ENCODE data around the gene FANCM.
"Not testable (repeated sequence)": the region's sequence is repeated elsewhere in the genome, so short reads cannot be mapped to it uniquely, and the experiment has no call there.

Gene FANCM

DNA sequence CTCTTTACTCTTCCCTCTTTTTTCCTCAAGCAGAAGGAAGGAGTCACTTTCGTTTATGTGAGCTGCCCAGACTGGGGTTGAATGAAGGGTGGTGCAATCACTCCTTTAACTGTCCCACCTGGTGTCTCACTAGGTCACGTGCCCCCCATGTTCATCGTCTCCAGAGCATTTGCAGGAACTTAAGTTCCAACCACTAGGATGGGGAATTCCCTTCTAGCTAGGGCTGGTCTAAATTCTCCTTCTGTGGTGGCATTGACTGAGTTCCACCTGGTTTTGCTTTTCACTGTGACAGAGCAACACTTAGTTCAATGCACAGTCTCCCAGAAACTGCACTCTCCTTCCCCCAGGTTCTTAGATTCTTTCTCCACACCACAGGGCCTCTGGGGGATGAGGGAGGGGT lies 9.5 kb downstream of the FANCM start:
- no peak for DNase-seq

DNA sequence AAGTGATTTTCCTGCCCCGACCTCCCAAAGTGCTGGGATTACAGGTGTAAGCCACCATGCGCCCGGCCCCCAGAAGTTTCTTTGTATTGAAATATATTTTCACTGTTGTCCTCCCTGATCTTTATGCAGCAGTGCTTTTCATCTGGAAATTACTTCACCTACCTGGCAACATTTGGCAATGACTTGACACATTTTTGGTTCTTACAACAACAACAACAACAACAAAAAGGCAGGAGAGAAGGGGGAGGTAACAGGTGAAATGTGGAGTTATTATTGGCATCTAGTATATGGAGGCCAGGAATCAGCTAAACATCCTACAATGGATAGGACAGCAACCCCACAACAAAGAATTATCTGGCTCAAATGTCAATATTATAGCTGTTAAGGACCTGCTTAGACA lies 13.9 kb downstream of the FANCM start:
- no peak for DNase-seq

GRCh38 chr14:45150386-45150890 lies 14.7 kb downstream of the FANCM start:
- no peak for DNase-seq

DNA sequence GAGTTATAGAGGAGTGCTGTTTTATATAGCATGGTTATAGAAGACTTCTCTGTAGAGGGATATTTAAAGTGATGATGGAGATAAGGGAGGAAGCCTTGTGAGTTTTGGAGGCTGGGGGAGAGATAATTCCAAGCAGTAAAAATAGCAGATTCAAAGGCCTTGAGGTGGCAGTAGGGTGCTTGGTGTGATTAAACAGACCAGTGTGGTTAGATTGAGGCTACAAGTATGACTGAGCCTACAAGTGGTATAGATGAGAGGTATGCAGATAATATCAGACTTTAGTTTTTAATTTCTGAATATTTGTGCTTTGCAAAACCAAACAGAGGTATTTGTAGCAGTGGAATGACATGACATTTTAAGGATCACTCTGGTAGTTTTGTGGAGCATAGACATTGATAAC lies 20.3 kb downstream of the FANCM start:
- DNase-seq: no peak

DNA sequence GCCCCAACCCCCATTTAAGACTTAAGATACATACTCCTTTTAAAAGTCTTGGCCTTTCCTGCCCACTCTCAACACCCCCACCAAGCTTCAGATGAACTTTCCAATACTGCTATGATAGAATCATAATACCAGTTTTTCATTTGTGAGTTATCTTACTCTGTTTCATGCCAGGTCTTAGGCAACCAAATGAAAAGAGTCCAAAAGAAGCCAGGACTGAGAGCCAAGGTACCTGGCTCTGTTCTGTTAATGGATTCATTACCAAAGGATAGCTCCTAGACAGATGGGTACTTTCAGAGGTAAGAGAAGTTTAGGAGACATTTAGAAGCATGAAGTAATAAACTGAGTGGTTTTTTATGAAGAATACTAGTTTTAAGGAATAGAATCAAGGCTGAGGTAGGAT lies 34.2 kb downstream of the FANCM start:
- no peak for DNase-seq

GRCh38 chr14:45177076-45177475 lies 41.3 kb downstream of the FANCM start:
- no peak for DNase-seq

DNA sequence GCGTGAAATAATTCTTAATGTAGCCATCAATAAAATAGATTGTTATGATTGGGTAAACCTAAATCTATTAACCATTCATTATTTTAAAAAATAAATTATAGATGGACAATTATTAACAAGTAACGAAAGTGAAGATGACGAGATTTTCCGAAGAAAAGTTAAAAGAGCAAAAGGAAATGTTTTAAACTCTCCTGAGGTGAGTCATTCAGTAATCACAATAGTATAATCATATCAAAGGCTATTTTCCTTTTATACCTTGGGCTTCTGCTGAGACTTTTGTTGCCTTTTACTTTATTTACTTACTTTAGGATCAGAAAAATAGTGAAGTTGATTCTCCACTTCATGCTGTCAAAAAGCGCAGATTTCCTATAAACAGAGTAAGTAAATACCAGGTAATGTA lies 45.6 kb downstream of the FANCM start:
- DNase-seq: no peak

DNA sequence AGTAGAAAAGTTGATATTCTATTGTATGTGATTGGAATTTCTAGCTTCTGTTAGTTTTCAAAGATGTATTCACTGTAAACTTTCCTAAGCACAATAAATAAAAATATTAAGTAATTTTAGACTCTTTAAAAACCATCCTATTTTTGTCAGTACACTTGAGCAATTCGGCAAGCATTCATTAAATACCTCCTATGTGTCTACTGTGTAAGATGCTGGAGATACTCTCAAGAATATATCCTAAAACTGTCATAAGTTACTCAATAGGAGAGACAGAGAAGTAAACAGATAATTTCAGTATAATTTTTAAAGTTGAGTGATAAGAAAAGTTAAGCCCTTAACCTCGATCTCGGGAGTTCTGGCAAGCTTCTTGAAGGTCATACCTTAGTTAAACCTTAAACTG lies 46.1 kb downstream of the FANCM start:
- DNase-seq: no peak

DNA sequence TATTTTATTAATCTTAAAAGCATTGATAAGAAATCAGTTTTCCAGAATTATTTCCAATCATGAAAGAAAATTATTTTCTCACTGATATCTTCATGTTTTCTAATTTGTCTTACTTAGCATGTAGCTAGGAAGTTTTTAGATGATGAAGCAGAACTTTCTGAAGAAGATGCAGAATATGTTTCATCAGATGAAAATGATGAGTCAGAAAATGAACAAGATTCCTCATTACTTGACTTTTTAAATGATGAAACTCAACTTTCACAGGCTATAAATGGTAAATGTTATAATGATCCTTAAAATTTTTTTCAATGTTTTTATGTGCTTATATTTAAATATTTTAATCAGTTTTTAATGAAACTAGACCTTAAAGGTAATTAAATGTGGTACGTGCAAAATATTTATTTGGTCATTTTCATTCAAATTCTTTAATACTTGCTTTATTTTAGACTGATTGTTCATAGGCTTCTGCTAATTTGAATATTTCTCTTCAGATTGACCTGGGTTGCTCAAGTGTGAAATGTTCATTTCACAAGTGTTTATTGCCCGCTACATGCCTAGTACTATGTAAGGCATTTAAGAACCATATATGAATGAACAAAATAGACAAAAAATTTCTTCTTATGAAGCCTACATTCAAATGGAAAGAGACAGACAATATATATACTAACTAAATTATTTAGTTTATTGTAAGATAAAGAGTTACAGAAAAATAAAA lies 49.5 kb downstream of the FANCM start:
- no peak for DNase-seq

- no peak for DNase-seq
These were observed 59.2 kb downstream of the FANCM start for GRCh38 chr14:45194964-45195363.

DNA sequence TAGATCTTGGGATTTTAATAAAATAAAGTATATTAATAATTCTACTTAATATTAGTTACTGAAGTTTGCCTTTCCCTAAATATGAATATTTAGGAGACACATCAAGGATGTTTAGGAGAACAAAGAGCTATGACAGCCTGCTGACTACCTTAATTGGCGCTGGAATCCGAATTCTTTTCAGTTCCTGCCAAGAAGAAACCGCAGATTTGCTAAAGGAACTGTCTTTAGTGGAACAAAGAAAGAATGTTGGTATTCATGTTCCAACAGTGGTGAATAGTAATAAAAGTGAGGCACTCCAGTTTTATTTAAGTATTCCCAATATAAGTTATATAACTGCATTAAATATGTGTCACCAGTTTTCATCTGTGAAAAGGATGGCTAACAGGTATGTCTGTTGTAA lies 62.8 kb downstream of the FANCM start:
- no peak for DNase-seq

DNA sequence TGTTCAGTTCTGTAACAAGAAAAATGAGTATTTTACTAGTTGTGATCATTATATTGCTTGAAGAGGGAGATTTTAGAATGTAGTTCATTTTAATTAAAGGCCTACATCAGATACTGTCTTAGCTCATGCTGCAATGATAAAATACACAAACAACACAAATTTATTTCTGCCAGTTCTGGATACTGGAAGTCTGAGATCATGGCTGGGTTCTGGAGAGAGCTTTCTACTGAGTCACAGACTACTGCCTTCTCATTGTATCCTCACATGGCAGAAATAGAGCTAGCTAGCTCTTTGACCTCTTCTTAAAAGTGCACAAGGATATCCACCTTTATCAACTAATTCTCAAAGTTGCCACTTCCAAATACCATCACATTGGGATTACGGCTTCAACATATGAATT lies 63.5 kb downstream of the FANCM start:
- DNase-seq: no peak

DNA sequence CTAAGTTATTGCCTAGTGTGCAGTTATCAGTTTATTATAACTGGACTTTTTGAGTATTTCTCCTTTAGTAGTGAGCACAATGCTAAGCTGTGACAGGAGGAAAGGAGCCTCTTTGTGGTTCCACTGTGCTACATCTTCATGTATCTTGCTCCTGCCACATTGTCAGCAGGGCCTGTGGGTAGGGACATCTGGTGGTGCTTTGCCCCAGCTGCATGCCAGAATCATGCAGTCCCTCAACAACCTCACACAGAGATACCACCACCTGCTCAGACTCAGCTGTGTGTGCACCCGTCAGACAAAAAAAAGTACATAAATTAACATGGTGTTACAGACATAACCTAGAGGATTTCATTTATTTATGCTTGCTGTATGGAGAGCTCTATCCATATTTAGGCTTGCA lies 66.2 kb downstream of the FANCM start:
- peak; percentile 29 for DNase-seq

GRCh38 chr14:45204241-45204640 lies 68.5 kb downstream of the FANCM start:
- no peak for DNase-seq

- no peak for DNase-seq
These were observed 74.4 kb downstream of the FANCM start for GRCh38 chr14:45210159-45210558.

GRCh38 chr14:45211295-45211694 lies 75.6 kb downstream of the FANCM start:
- DNase-seq: no peak

- DNase-seq: no peak
These were observed 76.5 kb downstream of the FANCM start for GRCh38 chr14:45212231-45212630.

GRCh38 chr14:45213716-45214115 lies 78.0 kb downstream of the FANCM start:
- DNase-seq: not testable (repeated sequence)

- DNase-seq: not testable (repeated sequence)
These were observed 78.6 kb downstream of the FANCM start for GRCh38 chr14:45214341-45214740.

DNA sequence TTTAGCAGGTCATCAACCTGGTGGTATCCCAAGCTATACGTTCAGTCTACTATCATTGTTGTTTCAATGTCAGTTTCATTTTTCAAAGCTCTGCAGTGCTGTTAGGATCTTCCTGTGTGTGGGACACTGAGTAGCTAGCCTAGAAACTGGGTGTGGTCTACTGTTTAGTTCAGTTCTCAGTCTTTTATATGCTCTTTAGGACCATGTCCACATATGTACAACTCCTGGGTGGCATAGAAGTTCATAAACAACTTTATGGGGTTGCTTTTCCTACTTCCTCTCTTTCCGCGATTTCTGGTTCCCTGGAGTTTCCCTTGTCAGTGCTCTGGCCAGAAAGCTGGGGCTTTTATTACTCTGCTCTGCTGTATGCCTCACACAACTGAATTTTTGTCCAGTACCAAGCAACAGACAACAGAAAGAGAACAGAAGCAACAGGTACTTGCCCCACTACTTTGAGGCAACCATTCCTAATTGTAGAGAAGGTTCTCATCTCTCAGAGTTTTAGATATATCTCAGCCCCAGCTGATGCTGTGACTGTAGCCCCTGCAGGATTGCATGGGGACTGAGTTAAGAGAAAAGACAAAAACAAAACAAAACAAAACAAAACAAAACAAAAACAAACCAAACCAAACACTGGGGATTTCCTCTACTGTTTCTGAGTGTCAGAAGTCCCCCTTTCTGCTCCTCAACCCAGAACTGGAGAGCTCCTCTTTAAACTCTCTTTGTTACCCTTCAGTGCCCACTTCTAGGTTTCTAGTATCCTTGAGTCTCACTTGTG lies 86.9 kb downstream of the FANCM start:
- no peak for DNase-seq

GRCh38 chr14:45227566-45227965 lies 91.8 kb downstream of the FANCM start:
- no peak for DNase-seq

GRCh38 chr14:45238988-45239387 lies 103.3 kb downstream of the FANCM start:
- DNase-seq: no peak

DNA sequence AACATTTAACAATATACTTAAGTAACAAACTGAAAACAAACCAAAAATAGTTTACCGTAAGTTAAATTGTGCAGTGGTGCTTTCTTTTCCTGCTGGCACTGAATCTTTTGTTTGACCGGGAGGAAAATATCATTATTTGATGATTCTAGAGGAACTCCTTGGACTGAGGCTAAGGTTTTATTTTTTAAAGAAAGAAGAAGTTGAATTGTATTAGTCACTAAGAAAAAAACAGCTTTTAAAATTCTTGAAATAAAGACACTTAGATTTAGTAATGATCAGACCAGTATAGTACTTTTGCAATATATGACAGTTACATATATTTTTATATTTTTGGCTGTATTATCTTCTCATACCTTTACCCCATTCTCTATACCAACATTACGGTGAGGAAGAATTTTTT lies 107.0 kb downstream of the FANCM start:
- no peak for DNase-seq

DNA sequence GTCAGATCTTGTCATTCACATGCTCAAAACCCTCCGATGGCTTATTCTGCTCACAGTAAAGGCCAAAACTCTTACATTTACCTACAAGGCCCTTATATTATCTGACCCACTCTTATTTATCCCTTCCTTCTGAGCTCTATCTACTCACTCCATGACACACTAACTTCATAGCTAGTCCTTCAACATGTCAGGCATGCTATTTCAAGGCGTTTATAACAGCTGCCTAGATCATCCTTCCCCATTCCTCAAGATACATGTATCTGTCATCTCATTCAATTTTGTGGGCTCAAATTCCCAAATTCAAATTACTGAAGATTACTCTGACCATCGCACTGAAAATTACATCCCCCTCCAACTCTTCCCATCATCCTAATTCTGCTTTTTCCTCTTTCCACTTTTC lies 110.4 kb downstream of the FANCM start:
- DNase-seq: no peak

- DNase-seq: no peak
These were observed 111.0 kb downstream of the FANCM start for GRCh38 chr14:45246691-45247090.

Data from NCI-H2171 (cell line).